Measurements from ENCODE around the gene ANKLE2.
"Not testable (repeated sequence)": the region's sequence is repeated elsewhere in the genome, so short reads cannot be mapped to it uniquely, and the experiment has no call there.

- not testable (repeated sequence) for TF ChIP-seq JUNB (IDR thresholded peaks at IDR 0.05); POLR2A (IDR thresholded peaks at IDR 0.05; ENCODE audit: low read length); KDM1A (IDR thresholded peaks at IDR 0.05; ENCODE audit: low read depth); KDM5A (IDR thresholded peaks at IDR 0.05); SREBF2 (IDR thresholded peaks at IDR 0.05); EP300 (IDR thresholded peaks at IDR 0.05); ESRRA (IDR thresholded peaks at IDR 0.05; ENCODE audit: borderline replicate concordance, low read length); RAD21 (conservative IDR thresholded peaks at IDR 0.05 in 1 of 2, IDR thresholded peaks at IDR 0.05 in 1 of 2); BCL3 (IDR thresholded peaks at IDR 0.05); PBX3 (IDR thresholded peaks at IDR 0.05); POLR2AphosphoS2 (conservative IDR thresholded peaks at IDR 0.05; ENCODE audit: low read length); EHF (CRISPR knock-in tag; IDR thresholded peaks at IDR 0.05)
- TF ChIP-seq, protein P1, sequence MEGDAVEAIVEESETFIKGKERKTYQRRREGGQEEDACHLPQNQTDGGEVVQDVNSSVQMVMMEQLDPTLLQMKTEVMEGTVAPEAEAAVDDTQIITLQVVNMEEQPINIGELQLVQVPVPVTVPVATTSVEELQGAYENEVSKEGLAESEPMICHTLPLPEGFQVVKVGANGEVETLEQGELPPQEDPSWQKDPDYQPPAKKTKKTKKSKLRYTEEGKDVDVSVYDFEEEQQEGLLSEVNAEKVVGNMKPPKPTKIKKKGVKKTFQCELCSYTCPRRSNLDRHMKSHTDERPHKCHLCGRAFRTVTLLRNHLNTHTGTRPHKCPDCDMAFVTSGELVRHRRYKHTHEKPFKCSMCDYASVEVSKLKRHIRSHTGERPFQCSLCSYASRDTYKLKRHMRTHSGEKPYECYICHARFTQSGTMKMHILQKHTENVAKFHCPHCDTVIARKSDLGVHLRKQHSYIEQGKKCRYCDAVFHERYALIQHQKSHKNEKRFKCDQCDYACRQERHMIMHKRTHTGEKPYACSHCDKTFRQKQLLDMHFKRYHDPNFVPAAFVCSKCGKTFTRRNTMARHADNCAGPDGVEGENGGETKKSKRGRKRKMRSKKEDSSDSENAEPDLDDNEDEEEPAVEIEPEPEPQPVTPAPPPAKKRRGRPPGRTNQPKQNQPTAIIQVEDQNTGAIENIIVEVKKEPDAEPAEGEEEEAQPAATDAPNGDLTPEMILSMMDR (IDR thresholded peaks at IDR 0.05), result not testable (repeated sequence)
These were observed 2.8 kb downstream of the ANKLE2 start for GRCh38 chr12:132758825-132759224.

Measured in A549 (cell line).